Esophagus muscularis mucosa (tissue), 3 donors: ENCODE results near the gene OR2AP1.

ENCODE experiments used
- POLR2A ChIP-seq: fragments of 450-650 bp; IDR thresholded peaks from one replicate; pipeline ENCODE4 v1.6.1; 2017; ENCODE audit warnings: antibody characterized with exemption, moderate library complexity, mild to moderate bottlenecking, low read depth
- POLR2AphosphoS5 ChIP-seq, 2 donors: sonication (generic); formaldehyde crosslinking; IDR thresholded peaks; one replicate each; pipeline ENCODE4 v1.6.1; 2017; ENCODE audit warnings: antibody characterized with exemption in 2 of 2
- TF ChIP-seq, protein P1 (sequence below), 3 experiments: fragments of 200-600 bp in 2 of 3; fragments of 450-650 bp in 1 of 3; sonication (generic) in 2 of 3; IDR thresholded peaks; one replicate each; pipeline ENCODE4 v1.5.1; 2017 to 2019; ENCODE audit warnings: antibody characterized with exemption in 3 of 3, mild to moderate bottlenecking in 2 of 3, moderate library complexity in 1 of 3

DNA sequence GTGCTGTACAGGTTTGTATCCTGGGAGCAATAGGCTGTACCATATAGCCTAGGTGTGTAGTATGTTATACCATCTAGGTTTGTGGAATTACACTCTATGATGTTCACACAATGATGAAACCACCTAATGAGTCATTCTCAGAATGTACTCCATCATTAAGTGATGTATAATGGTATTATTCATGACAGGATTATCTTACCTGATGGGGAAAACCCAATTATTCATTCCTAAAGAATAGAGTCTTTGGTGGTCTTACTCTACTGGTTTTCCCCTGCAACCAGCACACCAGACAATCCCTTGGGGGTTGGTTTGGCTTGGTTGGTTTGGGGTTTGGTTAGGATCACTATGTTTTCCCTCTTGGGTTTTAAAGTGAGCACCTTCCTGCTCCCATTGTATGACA lies 51.8 kb downstream of the OR2AP1 start:
- TF ChIP-seq, protein P1, sequence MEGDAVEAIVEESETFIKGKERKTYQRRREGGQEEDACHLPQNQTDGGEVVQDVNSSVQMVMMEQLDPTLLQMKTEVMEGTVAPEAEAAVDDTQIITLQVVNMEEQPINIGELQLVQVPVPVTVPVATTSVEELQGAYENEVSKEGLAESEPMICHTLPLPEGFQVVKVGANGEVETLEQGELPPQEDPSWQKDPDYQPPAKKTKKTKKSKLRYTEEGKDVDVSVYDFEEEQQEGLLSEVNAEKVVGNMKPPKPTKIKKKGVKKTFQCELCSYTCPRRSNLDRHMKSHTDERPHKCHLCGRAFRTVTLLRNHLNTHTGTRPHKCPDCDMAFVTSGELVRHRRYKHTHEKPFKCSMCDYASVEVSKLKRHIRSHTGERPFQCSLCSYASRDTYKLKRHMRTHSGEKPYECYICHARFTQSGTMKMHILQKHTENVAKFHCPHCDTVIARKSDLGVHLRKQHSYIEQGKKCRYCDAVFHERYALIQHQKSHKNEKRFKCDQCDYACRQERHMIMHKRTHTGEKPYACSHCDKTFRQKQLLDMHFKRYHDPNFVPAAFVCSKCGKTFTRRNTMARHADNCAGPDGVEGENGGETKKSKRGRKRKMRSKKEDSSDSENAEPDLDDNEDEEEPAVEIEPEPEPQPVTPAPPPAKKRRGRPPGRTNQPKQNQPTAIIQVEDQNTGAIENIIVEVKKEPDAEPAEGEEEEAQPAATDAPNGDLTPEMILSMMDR (IDR thresholded peaks at IDR 0.05) = no peak
- TF ChIP-seq POLR2AphosphoS5 (IDR thresholded peaks at IDR 0.05) (no peak), POLR2A (no peak)
